ENCODE results near the gene MAST4.

The MAST4 gene

DNA sequence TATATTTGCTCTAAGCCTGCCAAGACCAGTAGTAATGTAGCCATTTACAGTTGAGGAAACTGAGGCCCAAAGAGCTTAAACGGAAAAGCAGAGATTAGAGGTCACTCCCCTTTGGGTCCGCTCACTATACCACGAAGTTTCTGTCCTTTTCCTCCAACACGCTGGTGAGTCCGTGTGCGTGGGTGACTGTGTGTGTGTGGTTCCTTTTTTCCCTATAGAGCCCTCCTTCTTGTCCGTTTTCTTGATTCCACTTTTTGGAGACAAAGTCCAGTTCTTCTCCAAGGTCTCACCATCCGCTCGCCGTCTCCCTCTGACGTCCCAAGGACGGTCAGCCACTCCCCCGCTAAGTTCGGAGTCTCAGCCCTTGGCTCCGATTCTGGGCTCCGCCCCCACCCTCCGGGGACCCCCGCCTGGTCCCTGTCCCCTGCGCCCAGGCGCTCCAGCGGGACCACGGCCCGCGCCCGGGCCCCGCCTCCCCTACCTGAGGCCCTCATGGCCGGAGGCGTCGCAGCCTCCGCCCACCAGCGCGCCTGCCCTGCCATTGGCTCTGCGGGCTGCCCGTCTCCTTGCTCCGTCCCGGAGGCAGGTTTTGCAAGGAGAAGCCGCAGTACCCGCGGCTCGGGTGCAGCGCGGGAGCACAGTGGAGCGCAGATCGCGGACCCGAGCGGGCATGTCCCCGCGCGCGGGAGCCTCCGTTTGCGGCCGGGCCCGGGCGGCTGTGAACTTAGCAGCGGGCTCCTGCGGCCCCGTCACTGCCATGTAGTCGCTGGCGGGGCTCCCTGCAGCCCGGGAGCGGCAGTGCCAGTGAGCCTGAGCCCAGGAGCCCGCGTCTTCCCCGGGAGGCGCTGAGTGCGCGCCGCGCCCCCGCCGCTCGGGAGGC, at the start of gene MAST4:
TSS of gene MAST4 (plus strand) at position 638 of the 880 bp plus-strand sequence. CDS start 263 bp downstream, outside the sequence.
- no peaks in the 10 kb centered on the region for H3F3A ChIP-seq (ENCODE audit: control insufficient read depth, insufficient read depth)
- H3K79me2 ChIP-seq (ENCODE audit: control insufficient read depth, low read length): no peaks in the 10 kb centered on the region
- H3K27ac ChIP-seq (ENCODE audit: low read depth, low read length): no peak within 1 kb of the TSS
- peak within 1 kb of the TSS; percentile 73 for H3K4me2 ChIP-seq (ENCODE audit: low read length)
- H3K4me1 ChIP-seq (ENCODE audit: control insufficient read depth, low read length): peaks cover 7% of the 10 kb centered on the region
- peaks cover 72% of the 10 kb centered on the region for H3K27me3 ChIP-seq (ENCODE audit: control insufficient read depth, low read length)
- no peaks in the 10 kb centered on the region for H3K36me3 ChIP-seq (ENCODE audit: control insufficient read depth, low read length)
- H4K20me1 ChIP-seq (ENCODE audit: control insufficient read depth, insufficient read depth, low read depth, low read length): no peaks in the 10 kb centered on the region
- TF ChIP-seq, protein P1, sequence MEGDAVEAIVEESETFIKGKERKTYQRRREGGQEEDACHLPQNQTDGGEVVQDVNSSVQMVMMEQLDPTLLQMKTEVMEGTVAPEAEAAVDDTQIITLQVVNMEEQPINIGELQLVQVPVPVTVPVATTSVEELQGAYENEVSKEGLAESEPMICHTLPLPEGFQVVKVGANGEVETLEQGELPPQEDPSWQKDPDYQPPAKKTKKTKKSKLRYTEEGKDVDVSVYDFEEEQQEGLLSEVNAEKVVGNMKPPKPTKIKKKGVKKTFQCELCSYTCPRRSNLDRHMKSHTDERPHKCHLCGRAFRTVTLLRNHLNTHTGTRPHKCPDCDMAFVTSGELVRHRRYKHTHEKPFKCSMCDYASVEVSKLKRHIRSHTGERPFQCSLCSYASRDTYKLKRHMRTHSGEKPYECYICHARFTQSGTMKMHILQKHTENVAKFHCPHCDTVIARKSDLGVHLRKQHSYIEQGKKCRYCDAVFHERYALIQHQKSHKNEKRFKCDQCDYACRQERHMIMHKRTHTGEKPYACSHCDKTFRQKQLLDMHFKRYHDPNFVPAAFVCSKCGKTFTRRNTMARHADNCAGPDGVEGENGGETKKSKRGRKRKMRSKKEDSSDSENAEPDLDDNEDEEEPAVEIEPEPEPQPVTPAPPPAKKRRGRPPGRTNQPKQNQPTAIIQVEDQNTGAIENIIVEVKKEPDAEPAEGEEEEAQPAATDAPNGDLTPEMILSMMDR (IDR thresholded peaks at IDR 0.05; ENCODE audit: low read depth, low read length, poor library complexity, severe bottlenecking): no peak
- TF ChIP-seq EZH2phosphoT487 (IDR thresholded peaks at IDR 0.05; ENCODE audit: borderline replicate concordance, low read length): no peak
- H3K9me3 ChIP-seq (ENCODE audit: control insufficient read depth, insufficient read depth, low read length): no peaks in the 10 kb centered on the region
- peak within 1 kb of the TSS; percentile 74 for H3K4me3 ChIP-seq (ENCODE audit: low read length)
- H3K9me2 ChIP-seq (replicated peaks; ENCODE audit: control insufficient read depth, low read length): no peaks in the 10 kb centered on the region

DNA sequence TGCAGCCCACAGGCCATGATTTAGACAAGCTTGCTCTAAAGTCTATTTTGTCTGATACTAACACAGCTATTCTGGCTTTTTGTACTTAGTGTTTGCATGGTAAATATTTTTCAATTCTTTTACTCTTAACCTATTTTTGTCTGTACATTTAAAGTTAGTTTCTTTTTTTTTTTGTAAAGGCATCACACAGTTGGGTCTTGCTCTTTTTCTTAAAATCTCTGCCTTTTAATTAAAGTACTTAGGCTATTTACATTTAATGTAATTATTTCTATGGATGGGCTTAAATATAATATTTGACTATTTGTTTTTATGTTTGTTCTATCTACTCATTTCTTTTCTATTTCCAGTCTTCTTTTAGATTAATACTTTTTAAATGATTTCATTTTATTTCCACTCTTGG, 49.7 kb upstream of the MAST4 start:
- Histone ChIP-seq H3K9me3 (ENCODE audit: control insufficient read depth, insufficient read depth, low read length) (peaks cover 4% of the 10 kb centered on the region; the same call in 1 of the 2 replicates), H3K4me3 (ENCODE audit: low read length) (no peak overlapping the region), H4K20me1 (ENCODE audit: control insufficient read depth, insufficient read depth, low read depth, low read length) (no peaks in the 10 kb centered on the region), H3K9me2 (replicated peaks; ENCODE audit: control insufficient read depth, low read length) (no peaks in the 10 kb centered on the region), H3K36me3 (ENCODE audit: control insufficient read depth, low read length) (no peaks in the 10 kb centered on the region), H3F3A (ENCODE audit: control insufficient read depth, insufficient read depth) (no peaks in the 10 kb centered on the region), H3K27me3 (ENCODE audit: control insufficient read depth, low read length) (no peaks in the 10 kb centered on the region), H3K4me2 (ENCODE audit: low read length) (no peak overlapping the region), H3K27ac (ENCODE audit: low read depth, low read length) (no peak overlapping the region), H3K79me2 (ENCODE audit: control insufficient read depth, low read length) (no peaks in the 10 kb centered on the region), H3K4me1 (ENCODE audit: control insufficient read depth, low read length) (peaks cover 3% of the 10 kb centered on the region; the same call in 1 of the 2 replicates)
- TF ChIP-seq, protein P1 (IDR thresholded peaks at IDR 0.05; ENCODE audit: low read depth, low read length, poor library complexity, severe bottlenecking): no peak
- TF ChIP-seq EZH2phosphoT487 (IDR thresholded peaks at IDR 0.05; ENCODE audit: borderline replicate concordance, low read length): no peak

DNA sequence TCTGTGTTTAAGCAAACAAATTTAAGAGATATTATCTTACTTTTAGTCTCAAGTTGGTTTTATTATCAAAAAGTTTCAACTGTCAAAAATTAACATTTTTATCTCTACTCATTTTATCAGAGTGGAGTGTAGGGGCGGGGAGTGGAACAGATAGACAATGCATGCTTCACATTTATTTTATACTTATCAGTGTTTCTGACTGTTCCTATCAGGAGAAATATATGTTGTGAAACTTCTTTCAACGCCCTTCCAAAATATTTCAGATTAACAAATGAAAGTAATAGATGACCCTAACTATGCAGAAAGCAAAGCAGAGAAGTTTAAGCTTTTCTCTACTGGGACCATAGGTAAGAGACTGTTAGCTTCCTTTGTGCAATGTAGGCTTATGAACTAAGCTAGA, 44.9 kb upstream of the MAST4 start:
- Histone ChIP-seq H3K79me2 (ENCODE audit: control insufficient read depth, low read length) (no peaks in the 10 kb centered on the region), H3K4me2 (ENCODE audit: low read length) (no peak overlapping the region), H3K27ac (ENCODE audit: low read depth, low read length) (no peak overlapping the region), H3K9me2 (replicated peaks; ENCODE audit: control insufficient read depth, low read length) (no peaks in the 10 kb centered on the region), H3K36me3 (ENCODE audit: control insufficient read depth, low read length) (0 out of 2 replicates have a peak, but pooled peaks cover 4% of the 10 kb centered on the region), H4K20me1 (ENCODE audit: control insufficient read depth, insufficient read depth, low read depth, low read length) (no peaks in the 10 kb centered on the region), H3K27me3 (ENCODE audit: control insufficient read depth, low read length) (no peaks in the 10 kb centered on the region), H3F3A (ENCODE audit: control insufficient read depth, insufficient read depth) (no peaks in the 10 kb centered on the region), H3K4me1 (ENCODE audit: control insufficient read depth, low read length) (peaks cover 22% of the 10 kb centered on the region), H3K9me3 (ENCODE audit: control insufficient read depth, insufficient read depth, low read length) (peaks cover 11% of the 10 kb centered on the region; the same call in 1 of the 2 replicates), H3K4me3 (ENCODE audit: low read length) (no peak overlapping the region)
- no peak for TF ChIP-seq EZH2phosphoT487 (IDR thresholded peaks at IDR 0.05; ENCODE audit: borderline replicate concordance, low read length)
- TF ChIP-seq, protein P1 (IDR thresholded peaks at IDR 0.05; ENCODE audit: low read depth, low read length, poor library complexity, severe bottlenecking): no peak

All from DOHH2 (cell line).